DND-41 (cell line): ENCODE data around the gene C12orf75.

ENCODE experiments used
- ATAC-seq: fragments of 200-7000 bp; cut with Tn5 transposase; 3 replicates; pipeline ENCODE4 v1.9.1; 2021; ENCODE audit warnings: low read depth; ENCODE audit not compliant: insufficient read depth
- DNase-seq: peaks from one replicate; pipeline ENCODE4 v3.0.0-alpha.2; 2020
- H2AFZ ChIP-seq: 2 replicates; pipeline ENCODE4 v1.6.0; 2012; ENCODE audit warnings: low read depth, low read length
- H3K27ac ChIP-seq: 2 replicates; pipeline ENCODE4 v1.5.1; 2012; ENCODE audit warnings: low read length, inconsistent platforms
- H3K27me3 ChIP-seq: fragments of 200-600 bp; sonication (generic); 2 replicates; pipeline ENCODE4 v1.6.0; 2012; ENCODE audit warnings: low read length, mild to moderate bottlenecking, inconsistent platforms; ENCODE audit not compliant: insufficient read depth, poor library complexity
- H3K36me3 ChIP-seq: 2 replicates; pipeline ENCODE4 v1.5.1; 2012; ENCODE audit warnings: low read length, inconsistent platforms; ENCODE audit not compliant: insufficient read depth
- H3K4me1 ChIP-seq: 2 replicates; pipeline ENCODE4 v1.5.1; 2012; ENCODE audit warnings: mild to moderate bottlenecking, low read length; ENCODE audit not compliant: insufficient read depth
- H3K4me2 ChIP-seq: 2 replicates; pipeline ENCODE4 v1.6.0; 2012; ENCODE audit warnings: mild to moderate bottlenecking, moderate library complexity, low read length, inconsistent platforms; ENCODE audit not compliant: insufficient read depth
- H3K4me3 ChIP-seq, 2 experiments: fragments of 200-600 bp in 1 of 2; shearing (Covaris generic) in 1 of 2; 2 replicates each; pipeline ENCODE4 v1.5.1; 2012 to 2016; ENCODE audit warnings: inconsistent platforms in 2 of 2, low read length in 2 of 2, mild to moderate bottlenecking in 2 of 2, low read depth in 1 of 2, moderate library complexity in 1 of 2
- H3K79me2 ChIP-seq: 2 replicates; pipeline ENCODE4 v1.6.0; 2012; ENCODE audit warnings: low read length, inconsistent platforms; ENCODE audit not compliant: insufficient read depth
- H3K9ac ChIP-seq: 2 replicates; pipeline ENCODE4 v1.6.0; 2012; ENCODE audit warnings: low read depth, mild to moderate bottlenecking, inconsistent platforms, low read length, moderate library complexity
- H3K9me3 ChIP-seq: 2 replicates; pipeline ENCODE4 v1.5.1; 2012; ENCODE audit warnings: low read length, moderate library complexity, mild to moderate bottlenecking, inconsistent platforms; ENCODE audit not compliant: insufficient read depth, severe bottlenecking
- H4K20me1 ChIP-seq: 2 replicates; pipeline ENCODE4 v1.6.0; 2012; ENCODE audit warnings: low read length; ENCODE audit not compliant: insufficient read depth
- CTCF ChIP-seq: IDR thresholded peaks from 2 replicates; pipeline ENCODE4 v1.5.1; 2012; ENCODE audit warnings: borderline replicate concordance, low read length, moderate library complexity, mild to moderate bottlenecking; ENCODE audit not compliant: poor library complexity, severe bottlenecking; ENCODE audit errors: extremely low read depth
- EZH2 ChIP-seq: IDR thresholded peaks from 3 replicates; pipeline ENCODE4 v1.6.1; 2012; ENCODE audit warnings: borderline replicate concordance, low read depth, mild to moderate bottlenecking, moderate library complexity, low read length, inconsistent platforms; ENCODE audit not compliant: severe bottlenecking

The C12orf75 gene

GRCh38 chr12:105419606-105420005, 89.1 kb downstream of the C12orf75 start:
- no peaks in the 10 kb centered on the region for H3K27me3 ChIP-seq
- no peak for DNase-seq
- H3K27ac ChIP-seq = no peak overlapping the region

GRCh38 chr12:105420046-105420445, 89.6 kb downstream of the C12orf75 start:
- ATAC-seq (no peak), DNase-seq (no peak)
- H4K20me1 ChIP-seq = no peaks in the 10 kb centered on the region
- no peak overlapping the region for H3K27ac ChIP-seq
- no peak overlapping the region for H2AFZ ChIP-seq
- no peaks in the 10 kb centered on the region for H3K36me3 ChIP-seq
- TF ChIP-seq CTCF (no peak), EZH2 (no peak)
- no peak overlapping the region for H3K4me2 ChIP-seq
- no peaks in the 10 kb centered on the region for H3K4me1 ChIP-seq
- no peaks in the 10 kb centered on the region for H3K9me3 ChIP-seq
- H3K9ac ChIP-seq = no peak overlapping the region
- no peaks in the 10 kb centered on the region for H3K79me2 ChIP-seq
- no peak overlapping the region for H3K4me3 ChIP-seq
- H3K27me3 ChIP-seq = no peaks in the 10 kb centered on the region

More at GRCh38 chr12:105419606-105420005, 89.1 kb downstream of the C12orf75 start:
- H3K36me3 ChIP-seq = no peaks in the 10 kb centered on the region
- H3K4me1 ChIP-seq = no peaks in the 10 kb centered on the region
- H3K4me2 ChIP-seq = no peak overlapping the region
- H3K9me3 ChIP-seq = no peaks in the 10 kb centered on the region
- no peak for ATAC-seq
- TF ChIP-seq EZH2 (no peak), CTCF (no peak)
- no peak overlapping the region for H3K4me3 ChIP-seq
- H3K79me2 ChIP-seq = no peaks in the 10 kb centered on the region
- no peak overlapping the region for H3K9ac ChIP-seq
- H4K20me1 ChIP-seq = no peaks in the 10 kb centered on the region
- H2AFZ ChIP-seq = no peak overlapping the region

- no peaks in the 10 kb centered on the region for H3K9me3 ChIP-seq
- H3K27ac ChIP-seq = no peak overlapping the region
- H4K20me1 ChIP-seq = no peaks in the 10 kb centered on the region
- no peaks in the 10 kb centered on the region for H3K36me3 ChIP-seq
- H3K79me2 ChIP-seq = no peaks in the 10 kb centered on the region
- no peak overlapping the region for H3K9ac ChIP-seq
- ATAC-seq (peak; percentile 92), DNase-seq (peak; percentile 72)
- no peaks in the 10 kb centered on the region for H3K4me1 ChIP-seq
- TF ChIP-seq EZH2 (no peak), CTCF (peak; percentile 94)
- no peaks in the 10 kb centered on the region for H3K27me3 ChIP-seq
- no peak overlapping the region for H2AFZ ChIP-seq
- no peak overlapping the region for H3K4me3 ChIP-seq
- no peak overlapping the region for H3K4me2 ChIP-seq
Observed at GRCh38 chr12:105420659-105421240, 90.3 kb downstream of the C12orf75 start.
